WTC11 (cell line): ENCODE data around the gene FGD2. TPM values are rescaled to one million over a fixed set of nuclear protein-coding genes. Genes with fewer than 3 reads are reported as not detected.
"Not testable (repeated sequence)": the region's sequence is repeated elsewhere in the genome, so short reads cannot be mapped to it uniquely, and the experiment has no call there.

Experiments used
- ATAC-seq: fragments of 200-7000 bp; cut with Tn5 transposase; 2 replicates; pipeline ENCODE4 v1.10.0; 2021; ENCODE audit warnings: mild to moderate bottlenecking, moderate library complexity
- CTCF ChIA-PET: fragments of 300-600 bp; sonication (Branson Sonifier 250); formaldehyde crosslinking; loops from one replicate; lab custom pipeline; 2021; ENCODE audit warnings: antibody characterized with exemption; lab: Charles Lee
- POLR2A ChIA-PET: fragments of 350-600 bp; sonication (Branson Sonifier 250); formaldehyde crosslinking; loops from one replicate; lab custom pipeline; 2021; ENCODE audit warnings: antibody characterized with exemption; lab: Charles Lee
- DNase-seq: peaks from one replicate; pipeline ENCODE4 v3.0.0; 2021; ENCODE audit warnings: low spot score
- H3K27ac Mint-ChIP-seq: 2 replicates; pipeline ENCODE4 v1.8.0; 2021; ENCODE audit warnings: mixed read lengths
- H3K27me3 Mint-ChIP-seq: 2 replicates; pipeline ENCODE4 v1.8.0; 2021; ENCODE audit warnings: low read depth, mild to moderate bottlenecking, moderate library complexity, mixed read lengths
- H3K36me3 Mint-ChIP-seq: 2 replicates; pipeline ENCODE4 v1.8.0; 2021; ENCODE audit warnings: mixed read lengths
- H3K4me1 Mint-ChIP-seq: 2 replicates; pipeline ENCODE4 v1.8.0; 2022; ENCODE audit warnings: mixed read lengths
- H3K4me3 Mint-ChIP-seq: 2 replicates; pipeline ENCODE4 v1.8.0; 2021; ENCODE audit warnings: mild to moderate bottlenecking, moderate library complexity, mixed read lengths
- H3K9me3 Mint-ChIP-seq: 2 replicates; pipeline ENCODE4 v1.8.0; 2021; ENCODE audit warnings: mixed read lengths
- CREM ChIP-seq: sonication (generic); formaldehyde crosslinking; IDR thresholded peaks from 2 replicates; pipeline ENCODE4 v1.8.1; 2022; ENCODE audit warnings: mild to moderate bottlenecking, missing genetic modification reagents, moderate library complexity
- CTCF ChIP-seq: fragments of 200-600 bp; IDR thresholded peaks from 2 replicates; pipeline ENCODE4 v1.8.0; 2022; ENCODE audit warnings: antibody characterized with exemption
- FOXP1 ChIP-seq: sonication (generic); formaldehyde crosslinking; IDR thresholded peaks from 2 replicates; pipeline ENCODE4 v1.8.0; 2022; ENCODE audit warnings: missing genetic modification reagents, mild to moderate bottlenecking, moderate library complexity, borderline replicate concordance
- FOXP4 ChIP-seq: sonication (generic); formaldehyde crosslinking; IDR thresholded peaks from 2 replicates; pipeline ENCODE4 v1.8.0; 2022; ENCODE audit warnings: mild to moderate bottlenecking, missing genetic modification reagents
- GABPB1 ChIP-seq: sonication (generic); formaldehyde crosslinking; IDR thresholded peaks from 2 replicates; pipeline ENCODE4 v1.8.1; 2023; ENCODE audit warnings: mild to moderate bottlenecking, missing genetic modification reagents
- HMGA2 ChIP-seq: fragments of 250-450 bp; sonication (Bioruptor Pico); IDR thresholded peaks from 2 replicates; pipeline ENCODE4 v1.4.0; 2021; ENCODE audit warnings: mild to moderate bottlenecking, moderate library complexity
- JUN ChIP-seq: sonication (generic); formaldehyde crosslinking; IDR thresholded peaks from 2 replicates; pipeline ENCODE4 v1.8.0; 2023; ENCODE audit warnings: mild to moderate bottlenecking, missing genetic modification reagents
- MAX ChIP-seq: sonication (generic); formaldehyde crosslinking; IDR thresholded peaks from 2 replicates; pipeline ENCODE4 v1.8.0; 2022; ENCODE audit warnings: mild to moderate bottlenecking, missing genetic modification reagents
- MLX ChIP-seq: sonication (generic); formaldehyde crosslinking; IDR thresholded peaks from 2 replicates; pipeline ENCODE4 v1.8.1; 2023; ENCODE audit warnings: mild to moderate bottlenecking, missing genetic modification reagents, moderate library complexity
- MYBL2 ChIP-seq: sonication (generic); formaldehyde crosslinking; IDR thresholded peaks from 2 replicates; pipeline ENCODE4 v1.8.1; 2023; ENCODE audit warnings: mild to moderate bottlenecking, moderate library complexity, missing genetic modification reagents
- NFE2L1 ChIP-seq: sonication (generic); formaldehyde crosslinking; IDR thresholded peaks from 2 replicates; pipeline ENCODE4 v1.8.1; 2023; ENCODE audit warnings: missing genetic modification reagents
- NR3C1 ChIP-seq: sonication (generic); formaldehyde crosslinking; conservative IDR thresholded peaks from 2 replicates; pipeline ENCODE4 v1.8.1; 2023; ENCODE audit warnings: low read depth, mild to moderate bottlenecking, missing genetic modification reagents
- PRDM15 ChIP-seq: sonication (generic); formaldehyde crosslinking; IDR thresholded peaks from 2 replicates; pipeline ENCODE4 v1.8.0; 2022; ENCODE audit warnings: missing genetic modification reagents
- PREB ChIP-seq: sonication (generic); formaldehyde crosslinking; IDR thresholded peaks from 2 replicates; pipeline ENCODE4 v1.8.1; 2022; ENCODE audit warnings: mild to moderate bottlenecking, missing genetic modification reagents, moderate library complexity, borderline replicate concordance
- SOX15 ChIP-seq: fragments of 250-450 bp; sonication (Bioruptor Pico); IDR thresholded peaks from 2 replicates; pipeline ENCODE4 v1.9.0; 2021; ENCODE audit warnings: mild to moderate bottlenecking
- SP1 ChIP-seq: sonication (generic); formaldehyde crosslinking; conservative IDR thresholded peaks from 2 replicates; pipeline ENCODE4 v1.8.1; 2022; ENCODE audit warnings: missing genetic modification reagents
- TCF7 ChIP-seq: sonication (generic); formaldehyde crosslinking; IDR thresholded peaks from 2 replicates; pipeline ENCODE4 v1.8.0; 2022; ENCODE audit warnings: mild to moderate bottlenecking, low read depth, missing genetic modification reagents, moderate library complexity
- TEAD4 ChIP-seq: sonication (generic); formaldehyde crosslinking; IDR thresholded peaks from 2 replicates; pipeline ENCODE4 v1.8.0; 2022; ENCODE audit warnings: mild to moderate bottlenecking, missing genetic modification reagents
- USF2 ChIP-seq: sonication (generic); formaldehyde crosslinking; IDR thresholded peaks from 2 replicates; pipeline ENCODE4 v1.8.1; 2023; ENCODE audit warnings: mild to moderate bottlenecking, missing genetic modification reagents, moderate library complexity
- ZBTB21 ChIP-seq: sonication (generic); formaldehyde crosslinking; IDR thresholded peaks from 2 replicates; pipeline ENCODE4 v1.8.1; 2023; ENCODE audit warnings: mild to moderate bottlenecking, missing genetic modification reagents, borderline replicate concordance
- ZNF219 ChIP-seq: sonication (generic); formaldehyde crosslinking; IDR thresholded peaks from 2 replicates; pipeline ENCODE4 v1.8.0; 2023; ENCODE audit warnings: missing genetic modification reagents, mild to moderate bottlenecking, borderline replicate concordance
- ZNF396 ChIP-seq: fragments of 250-450 bp; sonication (Bioruptor Pico); IDR thresholded peaks from 2 replicates; pipeline ENCODE4 v1.8.0; 2021; ENCODE audit warnings: mild to moderate bottlenecking, moderate library complexity, borderline replicate concordance
- ZNF423 ChIP-seq: fragments of 250-450 bp; sonication (Bioruptor Pico); IDR thresholded peaks from 2 replicates; pipeline ENCODE4 v2.1.2; 2022; ENCODE audit warnings: mild to moderate bottlenecking, moderate library complexity
- total RNA-seq: library from RNA; stranded (reverse); gene quantifications from 3 replicates; pipeline ENCODE4 v1.2.3, GENCODE V29; 2021

FGD2 gene
- total RNA-seq, 1 experiment from 2014 or later = 0.31 TPM

GRCh38 chr6:37058984-37059343, 53.5 kb downstream of the FGD2 start:
- not testable (repeated sequence) for H3K9me3 Mint-ChIP-seq, DNase-seq, H3K36me3 Mint-ChIP-seq, ATAC-seq, H3K27me3 Mint-ChIP-seq
- Mint-ChIP-seq H3K4me3 (peak overlapping the region; percentile 47), H3K27ac (peak overlapping the region; percentile 99)
- POLR2A ChIA-PET = interaction anchor here (0.8 to 1.6 kb wide), 5 partner anchors 39 to 112 kb away, joined by 3 to 4 read pairs (median 3); partner anchors contain the start of gene MTCH1
- CTCF ChIA-PET = interaction anchor here (0.6 to 4.1 kb wide), 8 partner anchors 37 to 152 kb away, joined by 3 to 22 read pairs (median 5); no protein-coding TSS in a partner anchor
- peak; percentile 92 for TF ChIP-seq HMGA2 (CRISPR knock-in tag)
- TF ChIP-seq, all 79 proteins: peak for 1; not testable (repeated sequence) for 78
- peaks cover 51% of the 10 kb centered on the region for H3K4me1 Mint-ChIP-seq

- Mint-ChIP-seq H3K4me1 (peaks cover 51% of the 10 kb centered on the region), H3K36me3 (no peaks in the 10 kb centered on the region), H3K9me3 (no peaks in the 10 kb centered on the region), H3K27me3 (no peaks in the 10 kb centered on the region), H3K4me3 (peak overlapping the region; percentile 47), H3K27ac (peak overlapping the region; percentile 99)
- ATAC-seq (peak; percentile 72), DNase-seq (peak; percentile 73)
- ChIA-PET POLR2A (interaction anchor here (0.6 to 1.6 kb wide), 9 partner anchors 12 to 111 kb away, joined by 3 to 6 read pairs (median 3); partner anchors contain the start of gene MTCH1), CTCF (interaction anchor here (0.6 to 2.5 kb wide), 9 partner anchors 12 to 151 kb away, joined by 3 to 17 read pairs (median 5); no protein-coding TSS in a partner anchor)
- TF ChIP-seq NR3C1 (CRISPR knock-in tag) (no peak), MLX (CRISPR knock-in tag) (no peak), SOX15 (no peak), FOXP4 (CRISPR knock-in tag) (no peak), PRDM15 (CRISPR knock-in tag) (no peak), MAX (CRISPR knock-in tag) (peak; percentile 48; the same call in 1 of the 2 replicates), CTCF (0 out of 2 replicates have a peak, but pooled peaks have one; percentile 21), ZBTB21 (CRISPR knock-in tag) (no peak), PREB (no peak), ZNF423 (CRISPR knock-in tag) (peak; percentile 59; the same call in 1 of the 2 replicates), TCF7 (no peak), ZNF396 (no peak), ZNF219 (CRISPR knock-in tag) (no peak), SP1 (peak; percentile 60), TEAD4 (CRISPR knock-in tag) (no peak), CREM (CRISPR knock-in tag) (0 out of 2 replicates have a peak, but pooled peaks have one; percentile 28), MYBL2 (no peak), USF2 (no peak), FOXP1 (CRISPR knock-in tag) (peak; percentile 21; the same call in 1 of the 2 replicates), NFE2L1 (CRISPR knock-in tag) (peak; percentile 65; the same call in 1 of the 2 replicates), JUN (CRISPR knock-in tag) (no peak), GABPB1 (peak; percentile 71; the same call in 1 of the 2 replicates)
Measured at GRCh38 chr6:37059344-37060194, 54.1 kb downstream of the FGD2 start.
